Cardiac septum (tissue), 1 donor: Measurements from ENCODE around the gene JAG2. TPM values are rescaled to one million over a fixed set of nuclear protein-coding genes. Genes with fewer than 3 reads are reported as not detected.

Source experiments
- DNase-seq: peaks from one replicate; pipeline ENCODE4 v3.0.0-alpha.2; 2020; ENCODE audit warnings: low spot score
- intact Hi-C: fragments of 100-400 bp; cut with DNase I; formaldehyde crosslinking; loops from one replicate; pipeline ENCODE4 v1.14.0; 2022
- total RNA-seq: library from RNA; stranded (reverse); fragmentation: NEBNext Ultra II Directional; extraction: Animal tissue kit (Norgen Biotek cat#: 25700); gene quantifications from one replicate; pipeline ENCODE4 v1.2.1, GENCODE V29; 2021
- donor health status: DM: no; HTN: no; CAD: no.

Gene JAG2
- total RNA-seq, 1 donor from 2014 or later: 36.7 TPM

DNA sequence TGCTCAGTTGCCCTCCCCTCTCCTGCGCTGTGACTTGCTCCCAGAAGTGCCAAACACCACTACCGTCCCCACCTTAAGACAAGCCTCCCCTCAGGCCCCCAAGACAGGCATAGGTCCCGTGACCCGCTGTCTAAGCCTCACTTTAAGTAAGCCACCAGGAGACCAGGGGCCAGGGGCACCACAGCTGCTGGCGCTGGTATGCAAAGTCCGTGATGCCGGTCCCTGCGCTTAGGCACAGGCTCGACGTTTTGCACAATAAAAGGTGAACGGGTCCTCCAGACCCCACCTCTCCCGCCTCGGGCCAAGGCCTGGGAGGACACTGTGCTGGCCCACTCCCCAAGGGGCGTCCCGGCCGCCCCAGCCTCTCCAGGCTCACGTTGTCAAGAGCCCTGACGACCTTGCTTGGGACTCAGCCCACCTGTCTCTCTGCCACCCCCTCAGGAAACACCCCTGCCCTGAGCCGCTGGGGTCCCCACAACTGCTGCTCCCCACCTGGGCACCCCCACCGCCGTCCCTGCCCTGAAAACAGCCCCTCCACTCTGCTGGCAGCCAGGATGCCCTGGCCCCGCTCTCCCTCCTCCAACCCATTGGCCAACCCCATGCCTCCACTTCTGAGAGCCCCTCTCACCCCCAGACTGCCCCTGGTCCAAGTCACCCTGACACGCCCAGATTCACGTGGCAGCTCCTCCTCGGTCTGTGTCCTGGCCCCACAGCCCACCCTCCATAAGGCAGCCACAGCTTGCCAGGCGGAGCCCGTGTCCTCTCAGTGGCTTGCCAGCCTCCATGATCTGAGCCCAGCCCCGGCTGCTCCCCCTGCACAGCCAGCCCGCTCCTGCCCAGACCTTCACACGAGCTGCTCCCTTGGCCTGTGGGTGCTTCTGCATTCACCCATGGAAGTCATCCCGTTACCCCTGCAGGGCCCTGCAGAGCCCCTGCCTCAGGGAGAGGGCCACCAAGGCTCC, 11.9 kb downstream of the JAG2 start:
- no peak for DNase-seq
- intact Hi-C loops: no loop called here

DNA sequence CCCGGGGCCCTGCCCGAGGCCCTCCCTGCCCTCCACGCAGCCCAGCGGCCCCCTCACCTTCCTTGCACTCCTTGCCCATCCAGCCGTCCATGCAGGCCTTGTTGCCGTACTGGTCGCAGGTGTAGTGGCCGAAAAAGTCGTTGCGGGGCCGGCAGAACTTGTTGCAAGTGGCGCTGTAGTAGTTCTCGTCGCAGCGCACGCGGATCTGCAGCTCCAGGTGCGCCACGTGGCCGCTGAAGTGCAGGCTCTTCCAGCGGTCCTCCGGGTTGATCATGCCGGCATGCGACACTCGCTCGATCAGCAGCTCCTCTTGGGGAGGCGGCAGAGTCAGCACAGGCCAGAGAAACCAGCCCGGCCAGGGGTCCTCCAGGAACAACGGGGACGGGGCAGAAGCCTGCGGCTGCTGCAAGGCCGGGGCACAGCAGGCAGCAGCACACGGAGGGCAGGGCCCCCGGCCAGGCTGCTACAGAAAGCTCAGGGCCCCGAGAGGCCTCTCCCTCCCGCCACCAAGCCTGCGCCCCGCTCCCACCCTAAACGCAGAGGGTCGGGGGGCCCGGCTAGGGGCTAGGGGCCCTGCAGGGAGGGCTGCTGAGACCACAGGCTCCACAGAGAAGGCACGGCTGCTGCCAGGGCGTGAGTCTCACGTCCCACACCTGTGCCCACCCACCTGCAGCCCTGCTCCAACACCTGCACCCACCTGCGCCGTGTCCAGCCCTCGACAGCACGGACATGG, 12.7 kb downstream of the JAG2 start:
- intact Hi-C loops: no loop called here
- no peak for DNase-seq

DNA sequence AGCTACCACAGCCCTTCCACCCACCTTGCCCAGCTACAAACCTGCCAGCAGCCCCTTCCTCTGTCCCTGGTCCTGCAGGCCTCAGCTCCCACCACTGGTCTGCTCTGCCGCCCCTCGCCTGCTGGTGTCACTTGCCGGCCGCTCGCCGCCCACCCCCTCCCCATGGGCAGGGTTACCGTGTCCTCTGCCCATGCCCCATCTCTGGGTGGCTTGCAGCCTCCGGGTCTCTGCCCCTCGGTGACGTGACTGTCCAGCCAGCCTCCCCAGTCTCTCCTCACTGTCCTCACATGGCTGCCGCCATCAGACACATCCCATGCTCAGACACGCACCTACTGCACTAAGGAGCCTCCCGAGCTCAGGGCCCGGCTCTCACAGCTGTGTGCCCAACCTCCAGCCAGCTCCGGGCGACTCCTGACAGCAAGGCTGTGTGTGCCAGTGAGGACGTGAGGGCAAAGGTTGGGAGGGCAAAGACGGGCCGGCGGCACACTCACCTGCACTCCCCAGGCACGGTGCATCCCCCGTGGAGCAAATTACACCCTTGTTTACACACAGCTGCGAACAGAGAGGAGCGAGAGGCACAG, 13.4 kb downstream of the JAG2 start:
- DNase-seq: no peak
- intact Hi-C loops: no loop called here

DNA sequence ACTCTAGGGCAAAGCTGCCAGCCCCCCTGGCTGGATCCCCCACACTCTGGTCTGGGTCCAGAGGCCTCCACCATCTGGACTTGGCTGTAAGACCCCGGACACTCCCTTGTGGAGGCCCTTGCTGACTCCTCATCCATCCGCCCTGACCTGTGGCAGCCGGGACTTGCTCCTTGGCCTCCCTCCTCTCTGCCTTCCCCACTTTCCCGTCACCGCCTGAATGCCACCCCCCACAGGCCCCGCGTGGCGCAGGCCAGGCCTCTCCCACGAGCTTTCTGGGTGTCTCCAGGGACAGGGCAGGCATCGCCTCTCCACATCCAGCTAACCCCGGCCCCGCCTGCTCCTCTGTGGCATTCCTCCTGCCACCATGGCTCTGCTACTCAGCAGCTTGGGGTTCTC, 14.1 kb downstream of the JAG2 start:
- intact Hi-C loops: no loop called here
- no peak for DNase-seq

DNA sequence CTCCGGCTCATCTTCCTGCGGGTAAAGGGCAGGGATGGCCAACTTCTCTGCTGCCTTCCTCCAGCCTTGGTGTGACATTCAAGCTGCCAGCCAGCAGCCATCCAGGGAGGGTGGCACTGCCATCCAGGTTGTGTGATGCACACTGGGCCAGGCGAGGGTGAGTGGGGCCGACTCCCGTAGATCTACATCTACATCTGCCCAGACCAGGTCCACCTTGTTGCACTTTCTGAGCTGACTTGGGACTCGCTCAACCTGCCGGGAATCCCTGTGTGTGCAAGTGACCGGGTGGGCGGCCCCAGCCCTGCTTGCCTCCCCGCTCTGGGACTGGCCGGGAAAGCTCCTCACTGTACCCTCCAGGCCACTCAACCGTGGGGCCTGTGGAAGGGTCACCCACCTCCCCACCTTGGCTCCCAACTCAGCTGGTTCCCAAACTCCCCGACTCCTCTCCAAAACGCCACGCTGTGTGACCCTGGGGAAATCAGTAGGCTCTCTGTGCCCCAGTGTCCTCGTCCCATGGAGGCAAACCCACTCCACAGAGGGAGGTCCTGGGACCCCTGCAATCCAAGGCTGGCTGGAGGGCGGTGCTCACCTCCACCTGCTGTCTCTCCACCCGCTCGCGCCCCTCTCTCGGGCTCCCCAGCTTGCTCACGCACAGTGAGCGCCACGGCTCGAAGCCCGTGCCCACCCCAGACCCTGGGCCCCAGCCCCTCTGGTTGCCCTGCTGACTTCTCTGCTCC, 14.7 kb downstream of the JAG2 start:
- intact Hi-C loops: no loop called here
- no peak for DNase-seq

- intact Hi-C loops: no loop called here
- DNase-seq: peak; percentile 85
These were observed 15.2 kb downstream of the JAG2 start for GRCh38 chr14:105153331-105153731.

DNA sequence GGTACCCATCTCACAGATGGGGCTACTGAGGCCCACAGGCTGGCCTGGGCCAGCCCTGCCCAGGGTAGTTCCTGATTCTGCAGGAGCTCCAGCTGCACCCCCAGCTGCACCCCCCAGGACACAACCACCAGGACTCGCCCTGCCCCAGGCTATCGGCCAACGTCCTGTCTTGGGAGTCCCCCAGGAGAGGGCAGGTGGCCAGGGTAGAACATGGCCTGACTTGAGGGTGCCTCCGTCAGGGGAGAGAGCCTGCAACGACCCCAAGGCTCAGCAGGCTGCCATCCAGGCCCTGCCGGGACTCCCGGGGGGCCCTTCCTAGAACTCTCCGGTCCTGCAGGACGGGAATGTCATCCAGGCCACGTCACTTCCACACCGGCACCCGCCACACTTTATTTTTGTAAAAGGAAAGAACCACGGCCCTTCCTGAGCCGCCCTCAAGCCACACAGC, 15.8 kb downstream of the JAG2 start:
- DNase-seq: no peak
- intact Hi-C loops: no loop called here

DNA sequence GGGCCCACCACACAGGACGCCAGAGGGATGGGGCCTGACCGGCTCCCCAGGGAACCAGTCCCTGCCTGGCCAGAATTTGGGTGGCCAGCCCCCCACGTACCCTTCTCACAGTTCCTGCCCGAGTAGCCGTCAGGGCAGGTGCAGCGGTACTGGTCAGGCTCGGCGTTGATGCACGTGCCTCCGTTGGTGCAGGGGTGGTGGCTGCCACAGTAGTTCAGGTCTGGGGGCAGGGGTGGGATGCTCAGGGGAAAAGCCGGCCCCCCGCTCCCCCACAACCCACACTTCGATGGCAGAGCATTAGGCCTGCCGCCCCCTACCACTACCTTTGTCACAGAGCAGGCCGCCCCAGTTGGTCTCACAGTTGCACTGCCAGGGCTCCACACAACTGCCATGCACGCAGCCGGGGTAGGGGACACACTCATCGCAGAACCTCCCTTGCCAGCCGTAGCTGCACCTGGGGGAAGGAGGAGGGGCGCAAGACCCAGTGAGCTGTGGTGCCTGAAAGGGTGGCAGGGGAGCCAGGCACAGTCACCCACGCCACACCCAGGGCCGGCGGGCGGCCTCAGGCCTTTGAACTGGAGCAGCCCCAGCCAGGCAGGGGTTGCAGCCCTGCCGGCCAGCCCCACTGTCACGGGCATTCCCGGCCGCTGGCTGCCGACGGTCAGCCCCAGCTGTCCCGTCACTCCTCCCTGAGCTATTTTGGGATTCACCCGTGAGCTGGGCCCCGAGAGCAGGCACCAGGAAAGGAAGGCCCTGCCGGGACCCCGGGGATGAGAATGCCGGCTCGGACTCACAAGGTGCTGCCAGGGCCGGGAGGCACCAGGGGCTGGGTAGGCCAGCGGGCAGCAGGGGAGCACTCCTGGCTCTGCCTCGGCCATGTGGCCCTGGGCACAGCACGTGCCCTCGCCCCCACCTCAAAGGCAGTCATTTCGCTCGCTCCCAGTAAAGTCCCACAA, 16.5 kb downstream of the JAG2 start:
- intact Hi-C loops: no loop called here
- DNase-seq: no peak

GRCh38 chr14:105151084-105151837, 17.3 kb downstream of the JAG2 start:
- DNase-seq: no peak

DNA sequence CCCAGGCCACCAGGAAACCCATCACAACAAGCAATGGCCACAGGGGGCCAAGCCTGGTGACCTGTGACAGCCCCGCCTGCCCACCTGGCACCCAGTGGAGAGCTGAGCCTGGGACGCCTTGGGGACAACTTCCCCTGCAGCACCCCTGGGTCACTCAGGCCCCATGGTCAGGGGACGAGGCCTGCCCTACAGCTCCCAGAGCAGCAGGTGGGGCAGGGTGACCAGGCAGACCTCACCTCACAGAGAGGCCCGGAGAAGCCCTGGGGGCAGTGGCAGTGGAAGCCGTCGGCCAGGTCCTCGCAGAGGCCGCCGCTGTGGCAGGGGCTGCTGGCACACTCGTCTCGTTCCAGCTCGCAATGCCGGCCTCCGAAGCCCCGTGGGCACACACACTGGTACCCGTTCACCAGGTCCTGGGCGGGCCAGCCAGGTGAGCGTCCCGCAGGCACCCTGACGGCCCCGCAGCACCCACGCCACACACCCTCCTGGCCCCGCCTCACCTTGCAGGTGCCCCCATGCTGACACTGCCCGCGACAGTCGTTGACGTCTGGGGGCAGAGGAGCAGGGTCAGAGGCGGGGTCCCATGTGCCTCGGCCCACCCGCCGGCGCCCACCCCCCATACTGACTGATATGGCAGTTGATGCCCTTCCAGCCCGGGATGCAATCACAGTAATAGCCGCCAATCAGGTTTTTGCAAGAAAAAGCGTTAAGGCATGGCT, 18.1 kb downstream of the JAG2 start:
- no peak for DNase-seq
- intact Hi-C loops: no loop called here

More at GRCh38 chr14:105151084-105151837, 17.3 kb downstream of the JAG2 start:
- intact Hi-C loops: no loop called here

DNA sequence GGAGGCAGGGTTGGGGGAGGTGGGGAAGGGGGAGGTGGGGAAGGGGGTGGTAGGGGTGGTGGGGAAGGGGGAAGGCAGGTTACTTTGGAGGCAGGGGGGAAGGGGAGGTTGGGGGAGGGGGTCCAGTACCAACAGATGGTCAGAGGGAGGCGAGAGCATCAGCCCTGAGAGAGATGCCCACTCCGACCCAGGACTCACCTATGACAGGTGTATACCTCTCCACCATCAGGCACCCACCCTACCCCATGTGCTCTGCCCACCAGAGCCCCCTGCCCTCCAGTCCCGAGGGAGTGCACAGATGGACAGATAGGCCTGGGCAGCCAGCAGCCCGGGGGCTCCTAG, 18.6 kb downstream of the JAG2 start:
- intact Hi-C loops: no loop called here
- no peak for DNase-seq

DNA sequence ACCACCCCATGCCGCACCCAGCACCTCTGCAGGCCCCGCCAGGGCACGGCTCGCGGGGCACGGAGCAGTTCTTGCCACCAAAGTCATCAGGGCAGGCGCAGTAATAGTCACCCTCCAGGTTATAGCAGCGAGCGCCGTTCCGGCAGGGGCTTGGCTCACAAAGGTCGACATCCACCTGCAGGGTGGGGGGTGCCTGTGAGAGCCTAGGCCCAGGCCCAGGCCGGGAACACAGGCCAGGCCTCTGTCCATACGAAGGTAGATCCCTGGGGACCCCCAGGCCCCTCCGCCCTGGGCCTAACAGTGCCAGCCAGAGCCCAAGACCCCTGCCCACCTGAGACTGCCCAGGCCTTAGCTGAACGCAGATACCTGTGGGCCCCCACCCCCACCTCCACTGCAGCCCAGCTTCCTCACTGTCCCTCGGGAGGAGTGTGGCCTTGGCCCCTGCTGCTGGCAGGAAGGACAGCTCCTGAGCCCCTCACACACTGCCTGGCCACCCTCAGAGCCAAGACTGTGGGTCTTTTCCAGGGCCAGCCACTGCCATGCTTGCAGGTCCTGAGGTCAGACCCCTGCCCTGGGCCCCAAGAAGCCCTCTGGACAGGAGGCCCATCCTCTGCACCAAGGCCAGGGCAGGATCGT, 19.3 kb downstream of the JAG2 start:
- intact Hi-C loops: no loop called here
- DNase-seq: no peak

GRCh38 chr14:105148604-105149145, 19.9 kb downstream of the JAG2 start:
- intact Hi-C loops: no loop called here
- no peak for DNase-seq

- DNase-seq: no peak
- intact Hi-C loops: no loop called here
These were observed 20.6 kb downstream of the JAG2 start for GRCh38 chr14:105147671-105148603.

DNA sequence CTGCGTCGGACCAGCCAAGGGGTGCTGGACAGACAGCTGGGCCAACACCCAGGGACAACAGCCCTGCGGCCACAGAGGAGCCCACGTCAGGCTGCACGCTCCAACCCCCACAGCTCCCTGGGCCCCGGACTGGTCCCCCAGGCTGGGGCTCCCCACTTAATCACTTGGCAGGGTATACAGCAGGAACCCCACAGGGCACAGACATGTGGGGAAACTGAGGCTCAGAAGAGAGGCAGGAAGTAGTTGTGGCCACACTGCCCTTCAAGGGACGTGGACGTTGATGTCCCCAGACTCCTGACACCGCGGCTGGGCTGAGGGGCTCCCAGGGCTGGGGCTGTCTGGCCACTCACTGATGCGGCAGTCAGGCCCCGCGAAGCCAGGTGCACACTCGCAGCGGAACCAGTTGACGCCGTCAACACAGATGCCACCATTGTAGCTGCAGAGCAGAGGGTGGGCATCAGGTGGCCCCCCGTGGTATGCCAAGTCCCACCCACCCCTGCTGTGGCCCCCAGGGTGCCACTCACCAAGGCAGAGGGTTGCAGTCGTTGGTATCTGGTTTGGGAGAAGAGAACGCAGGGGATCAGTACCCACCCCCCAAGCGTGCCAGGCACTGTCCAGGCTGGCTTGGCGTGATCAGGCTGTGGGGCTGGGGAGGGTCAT, 21.5 kb downstream of the JAG2 start:
- intact Hi-C loops: no loop called here
- no peak for DNase-seq
